Activated T-helper 1 cell treated with Interleukin-2 at 50 U/mL for 16 hours (primary cell): ENCODE results near the gene KIF26A.
"Not testable (repeated sequence)": the region's sequence is repeated elsewhere in the genome, so short reads cannot be mapped to it uniquely, and the experiment has no call there.

Experiments
- DNase-seq: peaks from one replicate; pipeline ENCODE4 v3.0.0-alpha.2; 2020; ENCODE audit warnings: low read depth

KIF26A gene

GRCh38 chr14:104223101-104224041 lies 85.0 kb downstream of the KIF26A start:
- no peak for DNase-seq

- no peak for DNase-seq
Observed at GRCh38 chr14:104224131-104224505, 85.7 kb downstream of the KIF26A start.

GRCh38 chr14:104224506-104225277 lies 86.3 kb downstream of the KIF26A start:
- DNase-seq: no peak

- not testable (repeated sequence) for DNase-seq
Observed at GRCh38 chr14:104225278-104226190, 87.1 kb downstream of the KIF26A start.

GRCh38 chr14:104226421-104227383 lies 88.3 kb downstream of the KIF26A start:
- DNase-seq: no peak

- DNase-seq: no peak
Observed at GRCh38 chr14:104227806-104228205, 89.4 kb downstream of the KIF26A start.

GRCh38 chr14:104228221-104228620 lies 89.8 kb downstream of the KIF26A start:
- DNase-seq: no peak

- DNase-seq: no peak
Observed at GRCh38 chr14:104228716-104229533, 90.5 kb downstream of the KIF26A start.

- no peak for DNase-seq
Observed at GRCh38 chr14:104229534-104230055, 91.2 kb downstream of the KIF26A start.

GRCh38 chr14:104230119-104230815 lies 91.9 kb downstream of the KIF26A start:
- DNase-seq: no peak
